OCI-LY7 (cell line): ENCODE results near the gene LRP1B. TPM values are rescaled to one million over a fixed set of nuclear protein-coding genes. Genes with fewer than 3 reads are reported as not detected.

ENCODE experiments used
- BruUV-seq: library from RNA; stranded (reverse); fragments of 400-500 nt; replicated peaks from 2 replicates; lab custom pipeline; 2021; lab: Mats Ljungman, UMichigan
- CTCF ChIA-PET: fragments of 300-600 bp; sonication (Branson Sonifier 250); formaldehyde crosslinking; loops from one replicate; lab custom pipeline; 2022; ENCODE audit warnings: antibody characterized with exemption; ENCODE audit not compliant: unreplicated experiment; lab: Charles Lee
- POLR2A ChIA-PET: fragments of 300-600 bp; sonication (Branson Sonifier 250); formaldehyde crosslinking; loops from one replicate; lab custom pipeline; 2022; ENCODE audit warnings: antibody characterized with exemption; lab: Charles Lee
- DNase-seq: peaks from one replicate; pipeline ENCODE4 v3.0.0-alpha.2; 2015; ENCODE audit warnings: low spot score
- H2AFZ ChIP-seq: fragments of 200-600 bp; sonication (generic), shearing (Covaris generic); 2 replicates; pipeline ENCODE4 v1.6.1; 2014; ENCODE audit warnings: mild to moderate bottlenecking, antibody characterized with exemption, low read length, moderate library complexity
- H3K27ac ChIP-seq: fragments of 200-600 bp; sonication (generic); 2 replicates; pipeline ENCODE4 v1.5.1; 2014; ENCODE audit warnings: mixed run types, low read depth, mild to moderate bottlenecking, moderate library complexity, low read length, inconsistent platforms; ENCODE audit not compliant: poor library complexity, severe bottlenecking
- H3K36me3 ChIP-seq: fragments of 200-600 bp; sonication (generic); 2 replicates; pipeline ENCODE4 v1.6.1; 2014; ENCODE audit warnings: mild to moderate bottlenecking, antibody characterized with exemption, low read length, moderate library complexity, mixed read lengths; ENCODE audit not compliant: insufficient read depth
- H3K4me1 ChIP-seq: fragments of 200-600 bp; sonication (generic); 2 replicates; pipeline ENCODE4 v1.5.1; 2014; ENCODE audit warnings: mild to moderate bottlenecking, low read length; ENCODE audit not compliant: insufficient read depth, poor library complexity, severe bottlenecking
- H3K4me2 ChIP-seq: fragments of 200-600 bp; sonication (generic); 2 replicates; pipeline ENCODE4 v1.6.1; 2014; ENCODE audit warnings: mild to moderate bottlenecking, low read length
- H3K4me3 ChIP-seq: fragments of 200-600 bp; sonication (generic); 2 replicates; pipeline ENCODE4 v1.5.1; 2014; ENCODE audit warnings: mild to moderate bottlenecking, low read depth, low read length; ENCODE audit not compliant: poor library complexity, severe bottlenecking
- H3K79me2 ChIP-seq: fragments of 200-600 bp; sonication (generic); 2 replicates; pipeline ENCODE4 v1.6.1; 2016; ENCODE audit warnings: low read depth, mild to moderate bottlenecking, low read length, moderate library complexity, mixed read lengths; ENCODE audit not compliant: insufficient read depth
- H3K9me2 ChIP-seq: fragments of 200-600 bp; sonication (generic); 2 replicates; pipeline ENCODE4 v1.6.1; 2016; ENCODE audit warnings: mild to moderate bottlenecking, low read length, mixed read lengths; ENCODE audit not compliant: insufficient read depth
- H3K9me3 ChIP-seq: fragments of 200-600 bp; sonication (generic); 2 replicates; pipeline ENCODE4 v1.6.1; 2014; ENCODE audit warnings: mild to moderate bottlenecking, mixed run types, low read length, mixed read lengths
- H4K20me1 ChIP-seq: fragments of 200-600 bp; sonication (generic); 2 replicates; pipeline ENCODE4 v1.6.1; 2014; ENCODE audit warnings: mild to moderate bottlenecking, antibody characterized with exemption, low read length, moderate library complexity, mixed read lengths; ENCODE audit not compliant: insufficient read depth
- CTCF ChIP-seq: fragments of 200-600 bp; sonication (generic); conservative IDR thresholded peaks from 2 replicates; pipeline ENCODE4 v1.5.1; 2014; ENCODE audit warnings: mild to moderate bottlenecking, antibody characterized with exemption, low read length, moderate library complexity, mixed read lengths
- EZH2phosphoT487 ChIP-seq: fragments of 200-600 bp; sonication (generic); IDR thresholded peaks from 2 replicates; pipeline ENCODE4 v1.6.1; 2018; ENCODE audit warnings: low read depth, borderline replicate concordance, mild to moderate bottlenecking, mixed run types, antibody characterized with exemption, low read length, moderate library complexity, mixed read lengths
- intact Hi-C: fragments of 100-400 bp; cut with micrococcal nuclease; formaldehyde crosslinking; loops from one replicate; pipeline ENCODE4 v1.10.0; 2022; ENCODE audit not compliant: unreplicated experiment
- total RNA-seq, 2 experiments: library from RNA; depleted of rRNA in 1 of 2; stranded (reverse); fragments of >200 nt in 1 of 2; shearing (Covaris generic) in 1 of 2; gene quantifications; 2 replicates each; pipeline ENCODE4 v1.2.3, GENCODE V29; 2014 to 2022

LRP1B gene
- total RNA-seq, 2 experiments from 2014 or later: not detected

GRCh38 chr2:140627136-140627535, 1503.7 kb downstream of the LRP1B start:
- intact Hi-C loops: no loop called here
- Histone ChIP-seq H2AFZ (no peak overlapping the region), H3K9me2 (no peaks in the 10 kb centered on the region), H3K4me1 (no peaks in the 10 kb centered on the region), H3K4me2 (no peak overlapping the region), H3K9me3 (no peaks in the 10 kb centered on the region), H3K79me2 (no peaks in the 10 kb centered on the region), H3K4me3 (no peak overlapping the region), H3K27ac (no peak overlapping the region), H4K20me1 (no peaks in the 10 kb centered on the region), H3K36me3 (no peaks in the 10 kb centered on the region)
- ChIA-PET CTCF (no interaction called here), POLR2A (no interaction called here)
- TF ChIP-seq EZH2phosphoT487: no peak
- TF ChIP-seq CTCF: no peak
- DNase-seq: no peak
- BruUV-seq: no TSS peak

GRCh38 chr2:140624200-140624599, 1506.6 kb downstream of the LRP1B start:
- H4K20me1 ChIP-seq: no peaks in the 10 kb centered on the region
- H2AFZ ChIP-seq: no peak overlapping the region
- no peaks in the 10 kb centered on the region for H3K79me2 ChIP-seq
- intact Hi-C loops: no loop called here
- ChIA-PET CTCF (no interaction called here), POLR2A (interaction anchor here (1.2 kb wide), 1 partner anchor 10 kb away, joined by 3 read pairs; no protein-coding TSS in a partner anchor)
- no peak overlapping the region for H3K27ac ChIP-seq
- H3K4me3 ChIP-seq: no peak overlapping the region
- no peak for DNase-seq
- H3K36me3 ChIP-seq: no peaks in the 10 kb centered on the region
- no peaks in the 10 kb centered on the region for H3K9me3 ChIP-seq
- no peaks in the 10 kb centered on the region for H3K9me2 ChIP-seq
- BruUV-seq: no TSS peak
- TF ChIP-seq CTCF (no peak), EZH2phosphoT487 (no peak)
- no peaks in the 10 kb centered on the region for H3K4me1 ChIP-seq
- no peak overlapping the region for H3K4me2 ChIP-seq

- no peaks in the 10 kb centered on the region for H4K20me1 ChIP-seq
- BruUV-seq: no TSS peak
- H3K79me2 ChIP-seq: no peaks in the 10 kb centered on the region
- POLR2A ChIA-PET: interaction anchor here (0.6 kb wide), 1 partner anchor 9 kb away, joined by 3 read pairs; no protein-coding TSS in a partner anchor
- H3K4me2 ChIP-seq: no peak overlapping the region
- no peak overlapping the region for H3K4me3 ChIP-seq
- no peak overlapping the region for H2AFZ ChIP-seq
- H3K9me3 ChIP-seq: no peaks in the 10 kb centered on the region
- intact Hi-C loops: no loop called here
- CTCF ChIA-PET: no interaction called here
- TF ChIP-seq CTCF: no peak
- no peak for DNase-seq
- no peaks in the 10 kb centered on the region for H3K36me3 ChIP-seq
- no peaks in the 10 kb centered on the region for H3K4me1 ChIP-seq
- no peak overlapping the region for H3K27ac ChIP-seq
- H3K9me2 ChIP-seq: no peaks in the 10 kb centered on the region
Measured at GRCh38 chr2:140621583-140622362, 1509.0 kb downstream of the LRP1B start.
